ENCODE data around the gene KDM4C.
"Not testable (repeated sequence)": the region's sequence is repeated elsewhere in the genome, so short reads cannot be mapped to it uniquely, and the experiment has no call there.

Gene KDM4C

GRCh38 chr9:7180247-7180646, 422.5 kb downstream of the KDM4C start:
- Mint-ChIP-seq H3K36me3 (ENCODE audit: insufficient read depth) (peaks cover 6% of the 10 kb centered on the region), H3K4me1 (ENCODE audit: low read depth in 2 of 2) (no peaks in the 10 kb centered on the region), H3K9me3 (peaks cover 2 to 10% of the 10 kb centered on the region in 2 donors), H3K27me3 (no peaks in the 10 kb centered on the region), H3K27ac (no peak overlapping the region), H3K4me3 (no peak overlapping the region)
- ATAC-seq (replicated peaks) (no peak), DNase-seq (no peak)

- H3K27me3 Mint-ChIP-seq; ATAC-seq (replicated peaks); DNase-seq; H3K4me3 Mint-ChIP-seq; H3K36me3 Mint-ChIP-seq (ENCODE audit: insufficient read depth); H3K4me1 Mint-ChIP-seq (ENCODE audit: low read depth in 2 of 2): not testable (repeated sequence)
- peak overlapping the region in 1 of 2 donors; percentile 80 for H3K27ac Mint-ChIP-seq
- peaks cover 2 to 19% of the 10 kb centered on the region in 2 donors for H3K9me3 Mint-ChIP-seq
Measured at GRCh38 chr9:7183139-7183538, 425.4 kb downstream of the KDM4C start.

- DNase-seq = no peak
- no peaks in the 10 kb centered on the region for H3K27me3 Mint-ChIP-seq
- peaks cover 3% of the 10 kb centered on the region for H3K36me3 Mint-ChIP-seq (ENCODE audit: insufficient read depth)
- no peaks in the 10 kb centered on the region for H3K4me1 Mint-ChIP-seq (ENCODE audit: low read depth in 2 of 2)
- no peak overlapping the region for H3K4me3 Mint-ChIP-seq
- no peak overlapping the region for H3K27ac Mint-ChIP-seq
- no peak for ATAC-seq (replicated peaks)
- peaks cover 4 to 21% of the 10 kb centered on the region in 2 donors for H3K9me3 Mint-ChIP-seq
Measured at GRCh38 chr9:7185612-7186011, 427.8 kb downstream of the KDM4C start.

GRCh38 chr9:7186175-7186574, 428.4 kb downstream of the KDM4C start:
- Mint-ChIP-seq H3K9me3 (peaks cover 4 to 27% of the 10 kb centered on the region in 2 donors), H3K4me1 (ENCODE audit: low read depth in 2 of 2) (no peaks in the 10 kb centered on the region), H3K27me3 (no peaks in the 10 kb centered on the region), H3K4me3 (no peak overlapping the region), H3K27ac (no peak overlapping the region), H3K36me3 (ENCODE audit: insufficient read depth) (no peaks in the 10 kb centered on the region)
- ATAC-seq (replicated peaks) (no peak), DNase-seq (no peak)

- DNase-seq (no peak), ATAC-seq (replicated peaks) (no peak)
- H3K4me1 Mint-ChIP-seq (ENCODE audit: low read depth in 2 of 2) = no peaks in the 10 kb centered on the region
- no peaks in the 10 kb centered on the region for H3K36me3 Mint-ChIP-seq (ENCODE audit: insufficient read depth)
- H3K4me3 Mint-ChIP-seq = no peak overlapping the region
- no peaks in the 10 kb centered on the region for H3K27me3 Mint-ChIP-seq
- H3K9me3 Mint-ChIP-seq = peaks cover 5 to 7% of the 10 kb centered on the region in 2 donors
- H3K27ac Mint-ChIP-seq = no peak overlapping the region
Measured at GRCh38 chr9:7192266-7192665, 434.5 kb downstream of the KDM4C start.

- no peak overlapping the region for H3K4me3 Mint-ChIP-seq
- no peak for ATAC-seq (replicated peaks)
- H3K4me1 Mint-ChIP-seq (ENCODE audit: low read depth in 2 of 2) = no peaks in the 10 kb centered on the region
- no peaks in the 10 kb centered on the region for H3K27me3 Mint-ChIP-seq
- H3K9me3 Mint-ChIP-seq = peaks cover 3 to 6% of the 10 kb centered on the region in 2 donors
- no peaks in the 10 kb centered on the region for H3K36me3 Mint-ChIP-seq (ENCODE audit: insufficient read depth)
- H3K27ac Mint-ChIP-seq = no peak overlapping the region
- no peak for DNase-seq
Measured at GRCh38 chr9:7195526-7195925, 437.8 kb downstream of the KDM4C start.

- peaks cover 0 to 3% of the 10 kb centered on the region in 2 donors for H3K9me3 Mint-ChIP-seq
- no peaks in the 10 kb centered on the region for H3K27me3 Mint-ChIP-seq
- ATAC-seq (replicated peaks) (no peak), DNase-seq (no peak)
- H3K4me3 Mint-ChIP-seq = no peak overlapping the region
- no peaks in the 10 kb centered on the region for H3K4me1 Mint-ChIP-seq (ENCODE audit: low read depth in 2 of 2)
- H3K36me3 Mint-ChIP-seq (ENCODE audit: insufficient read depth) = no peaks in the 10 kb centered on the region
- no peak overlapping the region for H3K27ac Mint-ChIP-seq
Measured at GRCh38 chr9:7196467-7196866, 438.7 kb downstream of the KDM4C start.

GRCh38 chr9:7201196-7201595, 443.4 kb downstream of the KDM4C start:
- no peaks in the 10 kb centered on the region for H3K9me3 Mint-ChIP-seq
- ATAC-seq (replicated peaks) = no peak

GRCh38 chr9:7205806-7206205, 448.0 kb downstream of the KDM4C start:
- Mint-ChIP-seq H3K9me3 (no peaks in the 10 kb centered on the region), H3K4me1 (ENCODE audit: low read depth in 2 of 2) (no peaks in the 10 kb centered on the region), H3K36me3 (ENCODE audit: insufficient read depth) (no peaks in the 10 kb centered on the region), H3K4me3 (no peak overlapping the region), H3K27ac (no peak overlapping the region), H3K27me3 (no peaks in the 10 kb centered on the region)
- DNase-seq (no peak), ATAC-seq (replicated peaks) (no peak)

More at GRCh38 chr9:7201196-7201595, 443.4 kb downstream of the KDM4C start:
- DNase-seq = no peak
- Mint-ChIP-seq H3K27me3 (no peaks in the 10 kb centered on the region), H3K36me3 (ENCODE audit: insufficient read depth) (no peaks in the 10 kb centered on the region), H3K27ac (no peak overlapping the region), H3K4me1 (ENCODE audit: low read depth in 2 of 2) (no peaks in the 10 kb centered on the region), H3K4me3 (no peak overlapping the region)

GRCh38 chr9:7206221-7206758, 448.5 kb downstream of the KDM4C start:
- ATAC-seq (replicated peaks) = no peak
- Mint-ChIP-seq H3K9me3 (no peaks in the 10 kb centered on the region), H3K4me1 (ENCODE audit: low read depth in 2 of 2) (no peaks in the 10 kb centered on the region), H3K27ac (no peak overlapping the region), H3K27me3 (no peaks in the 10 kb centered on the region), H3K4me3 (no peak overlapping the region), H3K36me3 (ENCODE audit: insufficient read depth) (no peaks in the 10 kb centered on the region)
- DNase-seq = no peak

- Mint-ChIP-seq H3K4me1 (ENCODE audit: low read depth in 2 of 2) (no peaks in the 10 kb centered on the region), H3K4me3 (no peak overlapping the region), H3K36me3 (ENCODE audit: insufficient read depth) (no peaks in the 10 kb centered on the region), H3K9me3 (no peaks in the 10 kb centered on the region), H3K27ac (no peak overlapping the region), H3K27me3 (peaks cover 7 to 8% of the 10 kb centered on the region in 2 donors)
- no peak for ATAC-seq (replicated peaks)
- DNase-seq = no peak
Measured at GRCh38 chr9:7209016-7209715, 451.4 kb downstream of the KDM4C start.

- no peak overlapping the region for H3K27ac Mint-ChIP-seq
- DNase-seq (no peak), ATAC-seq (replicated peaks) (no peak)
- peaks cover 7 to 12% of the 10 kb centered on the region in 2 donors for H3K27me3 Mint-ChIP-seq
- H3K36me3 Mint-ChIP-seq (ENCODE audit: insufficient read depth) = no peaks in the 10 kb centered on the region
- H3K4me1 Mint-ChIP-seq (ENCODE audit: low read depth in 2 of 2) = no peaks in the 10 kb centered on the region
- no peak overlapping the region for H3K4me3 Mint-ChIP-seq
- H3K9me3 Mint-ChIP-seq = no peaks in the 10 kb centered on the region
Measured at GRCh38 chr9:7209990-7210389, 452.2 kb downstream of the KDM4C start.

- no peaks in the 10 kb centered on the region for H3K9me3 Mint-ChIP-seq
- H3K27ac Mint-ChIP-seq = no peak overlapping the region
- no peak for DNase-seq
- H3K36me3 Mint-ChIP-seq (ENCODE audit: insufficient read depth) = no peaks in the 10 kb centered on the region
- H3K4me3 Mint-ChIP-seq = no peak overlapping the region
- peaks cover 7 to 12% of the 10 kb centered on the region in 2 donors for H3K27me3 Mint-ChIP-seq
- ATAC-seq (replicated peaks) = no peak
- H3K4me1 Mint-ChIP-seq (ENCODE audit: low read depth in 2 of 2) = no peaks in the 10 kb centered on the region
Measured at GRCh38 chr9:7210854-7211637, 453.3 kb downstream of the KDM4C start.

GRCh38 chr9:7211657-7212056, 453.9 kb downstream of the KDM4C start:
- Mint-ChIP-seq H3K4me1 (ENCODE audit: low read depth in 2 of 2) (no peaks in the 10 kb centered on the region), H3K9me3 (no peaks in the 10 kb centered on the region), H3K27me3 (peaks cover 7 to 12% of the 10 kb centered on the region in 2 donors), H3K27ac (no peak overlapping the region), H3K36me3 (ENCODE audit: insufficient read depth) (no peaks in the 10 kb centered on the region), H3K4me3 (no peak overlapping the region)
- DNase-seq (no peak), ATAC-seq (replicated peaks) (no peak)

Data from effector memory CD8-positive, alpha-beta T cell (primary cell).